Measurements from ENCODE around the gene CLIP3. TPM values are rescaled to one million over a fixed set of nuclear protein-coding genes. Genes with fewer than 3 reads are reported as not detected.

CLIP3 gene
- total RNA-seq, 3 donors from 2014 or later, result 7.5 to 13.4 (median 7.6) TPM

DNA sequence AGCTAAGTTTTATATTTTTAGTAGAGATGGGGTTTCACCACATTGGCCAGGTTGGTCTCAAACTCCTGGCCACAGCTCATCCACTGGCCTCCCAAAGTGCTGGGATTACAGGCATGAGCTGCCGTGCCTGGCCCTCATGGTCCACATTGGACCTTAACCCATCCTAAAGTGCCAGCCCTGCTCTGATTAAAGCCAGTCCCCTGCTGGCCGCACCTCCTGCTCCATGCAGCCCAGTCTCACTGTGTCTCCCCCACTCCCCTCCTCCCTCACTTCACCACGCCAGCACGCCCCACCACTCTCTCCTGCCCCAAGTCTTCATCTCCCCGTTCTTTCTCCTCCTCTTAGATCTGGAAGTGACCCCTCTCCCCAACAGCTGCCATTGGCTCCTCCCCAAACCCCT, 54.4 kb downstream of the CLIP3 start:
- intact Hi-C loops (cut with DNase I; ENCODE audit: low total_unique reads), result no loop called here
- DNase-seq (ENCODE audit: low spot score in 2 of 2), result no peak
- TF ChIP-seq POLR2AphosphoS5 (IDR thresholded peaks at IDR 0.05) (no peak), POLR2A (IDR thresholded peaks at IDR 0.05) (no peak)
- TF ChIP-seq, protein P1, sequence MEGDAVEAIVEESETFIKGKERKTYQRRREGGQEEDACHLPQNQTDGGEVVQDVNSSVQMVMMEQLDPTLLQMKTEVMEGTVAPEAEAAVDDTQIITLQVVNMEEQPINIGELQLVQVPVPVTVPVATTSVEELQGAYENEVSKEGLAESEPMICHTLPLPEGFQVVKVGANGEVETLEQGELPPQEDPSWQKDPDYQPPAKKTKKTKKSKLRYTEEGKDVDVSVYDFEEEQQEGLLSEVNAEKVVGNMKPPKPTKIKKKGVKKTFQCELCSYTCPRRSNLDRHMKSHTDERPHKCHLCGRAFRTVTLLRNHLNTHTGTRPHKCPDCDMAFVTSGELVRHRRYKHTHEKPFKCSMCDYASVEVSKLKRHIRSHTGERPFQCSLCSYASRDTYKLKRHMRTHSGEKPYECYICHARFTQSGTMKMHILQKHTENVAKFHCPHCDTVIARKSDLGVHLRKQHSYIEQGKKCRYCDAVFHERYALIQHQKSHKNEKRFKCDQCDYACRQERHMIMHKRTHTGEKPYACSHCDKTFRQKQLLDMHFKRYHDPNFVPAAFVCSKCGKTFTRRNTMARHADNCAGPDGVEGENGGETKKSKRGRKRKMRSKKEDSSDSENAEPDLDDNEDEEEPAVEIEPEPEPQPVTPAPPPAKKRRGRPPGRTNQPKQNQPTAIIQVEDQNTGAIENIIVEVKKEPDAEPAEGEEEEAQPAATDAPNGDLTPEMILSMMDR (IDR thresholded peaks at IDR 0.05), result no peak
- no peaks in the 10 kb centered on the region for H3K36me3 ChIP-seq
- no peaks in the 10 kb centered on the region for H3K4me1 ChIP-seq
- H3K27ac ChIP-seq, result no peak overlapping the region
- no peak overlapping the region for H3K4me3 ChIP-seq
- H3K9me3 ChIP-seq, result no peaks in the 10 kb centered on the region
- H3K27me3 ChIP-seq, result peaks cover 0 to 28% of the 10 kb centered on the region in 2 donors

DNA sequence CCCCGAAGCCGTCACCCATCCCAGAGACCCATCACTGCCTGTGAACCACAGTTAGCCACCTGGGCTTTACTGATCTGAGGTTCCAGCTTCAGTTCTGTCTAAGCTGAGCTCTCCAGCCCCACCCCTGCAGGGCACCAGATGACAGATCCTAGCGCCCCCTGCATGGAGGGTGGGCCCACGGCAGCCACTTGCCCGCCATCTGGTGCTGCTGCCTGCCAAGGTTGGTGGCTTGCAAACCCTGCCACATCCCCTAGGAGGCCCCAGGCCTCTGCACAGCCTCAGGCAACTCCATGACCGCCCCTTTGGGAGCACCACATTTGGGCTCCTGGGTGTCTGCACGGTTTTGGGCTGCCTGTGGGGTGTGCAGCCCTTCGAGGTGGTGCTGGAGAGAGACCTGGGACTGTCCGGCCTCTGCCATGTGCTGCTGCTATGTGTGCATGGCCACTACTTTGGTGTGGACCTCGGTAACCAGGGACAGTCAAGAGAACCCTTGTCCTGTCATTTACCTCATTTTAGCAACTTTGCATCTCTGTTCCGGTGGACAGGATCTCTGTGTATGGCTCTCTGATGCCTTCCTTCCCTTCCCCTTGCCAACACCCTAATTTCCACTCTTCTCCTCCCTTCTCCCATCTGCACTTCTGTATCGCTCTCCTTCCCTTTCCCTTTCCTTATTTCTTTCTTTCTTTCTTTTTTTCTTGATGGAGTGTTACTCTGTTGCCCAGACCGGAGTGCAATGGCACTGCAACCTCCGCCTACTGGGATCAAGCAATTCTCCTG, 55.0 kb downstream of the CLIP3 start:
- H3K27ac ChIP-seq, result no peak overlapping the region
- no peak for DNase-seq (ENCODE audit: low spot score in 2 of 2)
- H3K4me3 ChIP-seq, result no peak overlapping the region
- intact Hi-C loops (cut with DNase I; ENCODE audit: low total_unique reads), result no loop called here
- H3K9me3 ChIP-seq, result no peaks in the 10 kb centered on the region
- peaks cover 0 to 28% of the 10 kb centered on the region in 2 donors for H3K27me3 ChIP-seq
- H3K36me3 ChIP-seq, result no peaks in the 10 kb centered on the region
- no peaks in the 10 kb centered on the region for H3K4me1 ChIP-seq
- TF ChIP-seq POLR2A (IDR thresholded peaks at IDR 0.05) (no peak), POLR2AphosphoS5 (IDR thresholded peaks at IDR 0.05) (no peak)
- TF ChIP-seq, protein P1 (IDR thresholded peaks at IDR 0.05), result no peak

DNA sequence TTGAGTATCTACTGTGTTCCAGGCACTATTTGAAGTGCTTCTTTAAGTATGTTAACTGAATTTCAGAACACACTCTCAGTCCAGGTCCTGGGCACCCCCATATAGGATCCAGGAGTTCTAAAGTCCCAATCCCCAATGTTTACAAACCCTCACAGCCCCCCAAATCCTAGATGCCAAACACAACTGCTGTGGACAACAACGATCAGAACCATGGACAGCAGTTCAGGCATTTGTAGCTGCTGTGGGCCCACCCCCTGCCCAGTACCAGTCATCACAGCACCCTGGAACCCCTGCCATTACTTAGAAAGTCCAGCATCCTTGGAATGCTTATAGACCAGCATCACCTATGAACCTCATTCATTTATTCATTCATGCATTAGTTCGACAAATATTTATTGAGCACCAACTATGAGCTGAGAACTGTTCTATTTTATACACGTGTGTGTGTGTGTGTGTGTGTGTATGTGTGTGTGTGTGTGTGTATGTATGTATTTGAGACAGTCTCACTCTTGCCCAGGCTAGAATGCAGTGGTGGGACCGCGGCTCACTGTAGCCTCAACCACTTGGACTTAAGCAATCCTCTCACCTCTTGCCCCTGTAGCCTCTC, 57.0 kb downstream of the CLIP3 start:
- Histone ChIP-seq H3K36me3 (no peaks in the 10 kb centered on the region), H3K4me1 (no peaks in the 10 kb centered on the region), H3K27me3 (peaks cover 0 to 24% of the 10 kb centered on the region in 2 donors), H3K9me3 (no peaks in the 10 kb centered on the region), H3K4me3 (no peak overlapping the region), H3K27ac (no peak overlapping the region)
- intact Hi-C loops (cut with DNase I; ENCODE audit: low total_unique reads), result no loop called here
- TF ChIP-seq POLR2AphosphoS5 (IDR thresholded peaks at IDR 0.05), result no peak
- TF ChIP-seq POLR2A (IDR thresholded peaks at IDR 0.05), result no peak
- TF ChIP-seq, protein P1 (IDR thresholded peaks at IDR 0.05), result no peak
- DNase-seq (ENCODE audit: low spot score in 2 of 2), result no peak

- Histone ChIP-seq H3K27me3 (peaks cover 0 to 9% of the 10 kb centered on the region in 2 donors), H3K4me1 (no peaks in the 10 kb centered on the region), H3K27ac (no peak overlapping the region), H3K9me3 (no peaks in the 10 kb centered on the region), H3K4me3 (no peak overlapping the region), H3K36me3 (no peaks in the 10 kb centered on the region)
- intact Hi-C loops (cut with DNase I; ENCODE audit: low total_unique reads), result no loop called here
- TF ChIP-seq, protein P1 (IDR thresholded peaks at IDR 0.05), result no peak
- TF ChIP-seq POLR2AphosphoS5 (IDR thresholded peaks at IDR 0.05) (no peak), POLR2A (IDR thresholded peaks at IDR 0.05) (no peak)
- no peak for DNase-seq (ENCODE audit: low spot score in 2 of 2)
These were observed 59.2 kb downstream of the CLIP3 start for GRCh38 chr19:35973487-35973886.

- intact Hi-C loops (cut with DNase I; ENCODE audit: low total_unique reads), result no loop called here
- no peak for DNase-seq (ENCODE audit: low spot score in 2 of 2)
- no peak overlapping the region for H3K27ac ChIP-seq
These were observed 65.9 kb downstream of the CLIP3 start for GRCh38 chr19:35966771-35967170.

More at GRCh38 chr19:35966771-35967170, 65.9 kb downstream of the CLIP3 start:
- H3K9me3 ChIP-seq, result no peaks in the 10 kb centered on the region
- no peaks in the 10 kb centered on the region for H3K36me3 ChIP-seq
- H3K27me3 ChIP-seq, result peaks cover 0 to 7% of the 10 kb centered on the region in 2 donors
- TF ChIP-seq, protein P1 (IDR thresholded peaks at IDR 0.05), result no peak
- no peak for TF ChIP-seq POLR2A (IDR thresholded peaks at IDR 0.05)
- TF ChIP-seq POLR2AphosphoS5 (IDR thresholded peaks at IDR 0.05), result no peak
- H3K4me1 ChIP-seq, result no peaks in the 10 kb centered on the region
- H3K4me3 ChIP-seq, result no peak overlapping the region

Data from breast epithelium (tissue), 4 donors.